ENCODE measurements around the gene TMEM132C. TPM values are rescaled to one million over a fixed set of nuclear protein-coding genes. Genes with fewer than 3 reads are reported as not detected.
A peak's percentile ranks its signal among the peaks of the same experiment; 100 is the strongest.

Gene TMEM132C
- total RNA-seq, 1 donor from 2014 or later, result 2.2 TPM

DNA sequence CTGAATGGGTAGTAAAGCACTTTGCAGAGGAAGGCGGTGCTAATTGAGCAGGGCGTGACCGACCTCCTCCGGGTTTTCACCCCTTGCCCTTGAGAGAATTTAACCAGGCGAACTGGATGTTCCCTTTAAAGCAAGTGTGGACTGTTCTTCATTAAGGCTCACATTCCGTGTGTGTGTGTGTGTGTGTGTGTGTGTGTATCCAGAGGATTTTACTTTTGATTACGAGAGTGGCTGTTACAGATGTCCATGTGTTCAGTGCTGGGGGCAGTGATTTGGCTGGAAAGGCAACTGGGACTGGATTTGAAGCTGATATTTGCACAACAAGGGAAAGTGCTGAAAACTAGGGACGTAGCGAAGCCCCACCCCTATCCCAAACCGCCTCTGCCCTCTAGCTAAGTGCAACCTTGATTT lies 2.2 kb downstream of the TMEM132C start:
- DNase-seq, result no peak
- intact Hi-C loops (cut with DNase I), result no loop called here
- ATAC-seq (ENCODE audit: poor library complexity), result peak; percentile 60

DNA sequence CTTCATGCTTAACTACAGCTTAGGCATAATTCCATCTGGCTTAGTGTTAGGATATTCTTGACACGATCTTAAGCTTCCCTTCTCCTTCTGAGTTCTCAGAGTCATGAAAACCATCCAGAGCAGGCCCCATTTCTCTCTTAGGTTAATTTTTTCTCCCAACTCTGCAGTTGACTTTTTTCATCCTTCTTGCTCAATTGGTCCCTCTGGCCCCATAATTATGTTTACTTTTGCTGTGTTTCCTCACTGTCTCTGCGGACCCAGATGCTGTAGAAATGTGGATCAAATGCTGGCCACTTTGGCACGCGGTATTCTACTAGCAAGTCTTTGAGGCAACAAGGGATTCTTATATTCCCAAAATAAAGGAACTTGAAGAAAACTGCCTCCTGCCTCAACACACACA lies 9.5 kb downstream of the TMEM132C start:
- intact Hi-C loops (cut with DNase I), result no loop called here
- ATAC-seq (ENCODE audit: poor library complexity) (peak; percentile 79), DNase-seq (peak; percentile 53)

DNA sequence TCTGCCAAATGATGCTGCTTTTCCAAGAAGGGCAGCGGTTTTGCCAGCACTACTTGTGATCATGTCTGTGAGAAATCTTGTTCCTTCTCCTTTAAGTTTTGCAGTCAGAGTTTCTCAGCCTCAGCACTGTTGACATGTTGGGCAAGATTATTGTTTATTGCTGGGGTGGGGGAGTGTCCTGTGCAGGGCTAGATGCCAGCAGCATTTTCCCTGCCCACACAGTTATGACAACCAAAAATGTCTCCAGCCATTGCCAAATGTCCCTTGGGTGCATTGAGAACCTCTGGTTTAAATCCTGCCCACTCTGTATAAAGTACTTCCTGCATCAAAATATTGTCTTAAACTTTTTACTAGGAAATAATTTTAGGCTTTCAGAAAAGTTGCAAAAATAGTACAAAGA lies 20.0 kb downstream of the TMEM132C start:
- ATAC-seq (ENCODE audit: poor library complexity), result peak; percentile 51
- DNase-seq, result peak; percentile 44
- intact Hi-C loops (cut with DNase I), result no loop called here

DNA sequence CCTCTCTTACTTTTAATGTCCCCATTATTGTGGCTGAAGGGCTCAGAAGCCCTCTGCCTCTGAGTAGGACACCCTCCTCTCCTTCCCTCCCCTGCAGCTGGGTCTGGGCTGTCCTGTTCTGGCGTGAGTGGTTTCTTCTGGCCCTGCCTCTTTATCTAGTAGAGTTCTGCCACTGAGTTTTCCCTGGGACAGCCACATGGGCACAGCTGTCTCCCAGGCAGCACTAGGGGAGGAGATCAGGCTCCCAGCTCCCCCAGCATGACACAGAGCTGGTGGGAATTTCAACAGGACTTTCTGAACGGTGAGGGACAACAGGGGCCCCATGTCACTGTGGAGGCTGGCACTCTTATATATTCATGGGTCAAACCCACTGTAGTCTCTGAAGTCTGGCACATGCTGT lies 21.4 kb downstream of the TMEM132C start:
- no peak for ATAC-seq (ENCODE audit: poor library complexity)
- DNase-seq, result no peak
- intact Hi-C loops (cut with DNase I), result no loop called here

DNA sequence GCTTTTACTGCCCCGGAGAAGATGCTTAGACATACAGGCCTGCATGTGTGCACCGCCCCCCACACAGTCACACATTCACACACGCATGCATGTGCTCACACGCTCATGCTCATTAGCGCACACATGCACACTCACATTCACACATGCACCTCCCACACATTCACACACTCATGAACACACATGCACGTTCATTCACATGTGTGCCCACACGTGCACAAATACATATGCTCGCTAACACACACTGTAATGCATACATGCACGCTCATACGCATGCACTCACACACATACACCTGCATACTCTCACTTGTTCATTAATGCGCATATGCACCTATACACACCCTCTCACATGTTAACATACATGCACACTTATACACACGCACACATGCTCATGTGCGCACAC lies 21.9 kb downstream of the TMEM132C start:
- no peak for DNase-seq
- intact Hi-C loops (cut with DNase I), result no loop called here

DNA sequence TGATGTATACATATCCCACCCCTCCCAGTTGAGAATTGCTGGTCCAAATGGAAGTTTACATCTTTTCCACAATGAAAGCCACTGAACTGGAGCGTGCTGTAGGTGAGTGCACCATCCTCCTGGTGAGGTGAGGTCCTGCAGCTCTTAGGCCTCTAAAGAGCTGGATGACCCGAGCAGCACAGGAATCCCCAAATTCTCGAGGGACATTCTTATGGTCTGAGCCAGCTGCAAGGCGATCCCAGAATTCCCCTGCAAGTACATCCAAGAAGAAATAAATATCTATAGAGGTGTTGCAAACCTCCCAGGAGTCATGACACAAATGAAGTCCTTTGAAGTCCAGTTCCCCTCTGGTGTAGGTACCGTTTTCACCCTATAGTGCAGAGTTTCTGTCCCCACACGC lies 24.0 kb downstream of the TMEM132C start:
- intact Hi-C loops (cut with DNase I), result no loop called here
- ATAC-seq (ENCODE audit: poor library complexity) (no peak), DNase-seq (no peak)

More for the DNA sequence above, 21.9 kb downstream of the TMEM132C start:
- ATAC-seq (ENCODE audit: poor library complexity), result no peak

DNA sequence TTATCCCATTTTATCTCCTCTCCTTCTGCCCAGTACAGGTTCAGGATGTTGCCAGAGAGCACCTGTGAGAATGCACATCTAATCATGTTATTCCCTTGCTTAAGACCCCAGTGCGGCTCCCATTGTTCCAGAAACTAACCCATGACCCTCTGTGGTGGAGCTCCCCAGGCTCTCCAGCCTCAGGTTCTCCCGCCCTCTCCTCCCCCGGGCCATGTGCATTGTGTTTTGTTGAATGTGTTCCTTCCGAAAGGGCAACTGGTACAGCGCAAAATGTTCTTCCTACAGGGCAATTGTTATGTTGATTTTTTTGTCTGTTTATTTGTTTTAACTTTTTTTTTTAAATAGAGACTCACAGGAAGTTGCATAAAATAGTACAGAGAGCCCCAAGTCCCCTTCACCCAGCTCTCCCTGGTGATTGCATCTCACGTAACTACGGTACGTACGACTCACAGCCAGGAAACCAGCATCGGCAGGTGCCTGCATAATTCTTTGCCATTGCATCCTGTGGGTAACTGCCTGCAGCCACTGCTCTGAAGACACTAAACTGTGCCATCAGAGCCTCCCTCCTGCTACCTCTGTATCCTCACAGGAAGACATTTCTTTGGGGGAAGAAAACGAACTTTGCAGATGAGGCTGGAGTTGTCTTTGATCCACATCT lies 31.2 kb downstream of the TMEM132C start:
- intact Hi-C loops (cut with DNase I), result no loop called here
- ATAC-seq (ENCODE audit: poor library complexity) (no peak), DNase-seq (no peak)

DNA sequence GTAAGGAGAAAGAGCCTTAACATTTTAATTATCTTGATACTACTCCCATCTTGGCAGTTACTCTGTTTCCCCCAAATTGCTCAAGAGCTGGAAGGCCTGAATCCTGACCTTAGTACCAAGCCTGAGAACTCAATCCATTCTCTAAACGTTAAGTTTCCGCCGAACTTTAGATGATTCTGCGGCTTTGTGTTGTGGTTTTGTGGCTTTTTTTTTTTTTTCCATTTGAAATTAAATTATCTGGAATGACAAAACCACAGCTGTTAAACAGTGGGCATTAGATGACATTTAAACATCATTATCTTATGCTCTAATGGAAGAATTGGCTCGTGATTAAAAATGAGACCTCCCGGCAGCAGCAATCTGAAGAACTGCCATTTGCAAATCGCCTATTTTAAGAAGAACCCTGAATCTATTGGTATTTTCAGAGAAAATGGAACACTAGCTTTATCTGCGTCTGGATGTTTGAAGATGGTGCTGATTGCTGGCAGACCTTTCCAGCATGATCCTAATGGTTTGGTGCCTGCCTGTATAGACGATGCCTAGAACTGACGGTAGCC lies 38.4 kb downstream of the TMEM132C start:
- ATAC-seq (ENCODE audit: poor library complexity) (no peak), DNase-seq (no peak)
- intact Hi-C loops (cut with DNase I), result no loop called here

DNA sequence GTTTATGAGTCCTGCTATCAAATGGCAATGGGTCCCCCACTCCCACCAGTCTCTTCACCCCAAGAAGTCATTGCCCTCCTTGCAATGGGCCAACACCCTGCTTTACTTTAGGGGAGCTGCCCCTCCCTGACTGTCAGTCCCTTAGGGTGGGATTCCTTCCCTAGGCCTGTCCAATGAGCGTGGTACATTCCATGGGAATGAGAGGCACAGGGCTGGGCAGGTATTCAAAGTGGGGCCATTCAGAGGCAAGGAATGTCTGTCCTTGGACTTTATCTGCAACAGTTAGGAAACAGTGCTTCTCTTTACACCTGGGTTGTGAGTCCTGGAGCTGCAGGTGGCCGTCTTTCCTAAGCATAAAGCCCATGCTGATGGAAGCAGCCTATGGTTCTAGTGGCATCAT lies 40.8 kb downstream of the TMEM132C start:
- intact Hi-C loops (cut with DNase I), result no loop called here
- DNase-seq (no peak), ATAC-seq (ENCODE audit: poor library complexity) (no peak)

DNA sequence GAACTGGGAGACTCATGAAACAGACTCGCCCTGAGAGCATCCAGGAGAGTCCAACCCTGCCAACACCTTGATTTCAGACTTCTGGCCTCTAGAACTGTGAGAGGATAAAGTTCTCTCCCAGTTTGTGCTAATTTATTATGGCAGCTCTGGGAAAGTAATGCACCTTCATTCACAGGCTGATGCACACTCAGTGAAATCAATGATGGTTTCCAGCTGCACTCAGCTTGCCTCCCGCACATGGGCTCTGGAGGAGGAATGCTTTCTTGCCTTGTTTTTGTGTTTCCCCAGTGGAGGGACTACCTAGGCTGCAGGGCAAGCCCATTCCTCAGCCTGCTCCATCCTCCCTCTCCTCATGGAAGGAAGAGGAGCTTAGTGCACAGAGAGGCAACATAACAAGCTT lies 45.7 kb downstream of the TMEM132C start:
- no peak for ATAC-seq (ENCODE audit: poor library complexity)
- DNase-seq, result no peak
- intact Hi-C loops (cut with DNase I), result no loop called here

DNA sequence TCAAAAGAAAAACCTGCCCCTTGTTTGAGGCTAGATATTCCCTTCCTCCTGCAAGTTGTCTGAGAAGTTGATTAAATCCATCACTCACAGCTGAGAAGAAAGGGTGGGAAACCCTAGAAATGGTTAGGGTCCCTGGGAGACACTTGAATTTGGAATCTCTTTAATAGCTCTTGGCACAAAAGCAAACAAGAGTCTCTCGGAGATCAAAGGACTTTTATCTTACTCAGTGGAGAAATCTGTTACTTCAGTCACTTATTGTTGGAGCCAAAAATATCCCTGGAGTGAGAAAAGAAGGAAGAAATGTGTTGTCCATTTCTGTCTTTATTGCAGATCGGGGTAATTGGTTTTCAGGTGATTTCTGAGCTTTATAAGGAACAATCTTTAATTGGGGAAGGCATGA lies 47.0 kb downstream of the TMEM132C start:
- ATAC-seq (ENCODE audit: poor library complexity) (no peak), DNase-seq (no peak)
- intact Hi-C loops (cut with DNase I), result no loop called here

DNA sequence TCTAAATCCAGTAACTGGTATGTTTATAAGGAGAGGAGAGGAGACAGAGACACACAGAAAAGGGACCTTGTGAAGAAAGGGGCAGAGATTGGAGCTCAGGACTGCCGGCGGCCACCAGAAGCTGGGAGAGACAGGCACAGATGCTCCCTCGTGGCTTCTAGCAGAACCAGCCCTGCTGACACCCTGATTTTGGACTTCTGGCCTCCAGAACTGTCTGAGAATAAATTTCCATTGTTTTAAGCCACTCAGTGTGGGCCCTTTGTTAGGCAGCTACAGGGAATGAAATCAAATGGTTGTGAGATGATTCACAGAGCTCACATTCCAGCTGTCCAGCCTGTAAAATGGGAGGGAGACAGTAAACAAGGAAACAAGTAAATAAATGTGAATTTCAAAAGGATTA lies 47.6 kb downstream of the TMEM132C start:
- ATAC-seq (ENCODE audit: poor library complexity) (no peak), DNase-seq (no peak)
- intact Hi-C loops (cut with DNase I), result no loop called here

DNA sequence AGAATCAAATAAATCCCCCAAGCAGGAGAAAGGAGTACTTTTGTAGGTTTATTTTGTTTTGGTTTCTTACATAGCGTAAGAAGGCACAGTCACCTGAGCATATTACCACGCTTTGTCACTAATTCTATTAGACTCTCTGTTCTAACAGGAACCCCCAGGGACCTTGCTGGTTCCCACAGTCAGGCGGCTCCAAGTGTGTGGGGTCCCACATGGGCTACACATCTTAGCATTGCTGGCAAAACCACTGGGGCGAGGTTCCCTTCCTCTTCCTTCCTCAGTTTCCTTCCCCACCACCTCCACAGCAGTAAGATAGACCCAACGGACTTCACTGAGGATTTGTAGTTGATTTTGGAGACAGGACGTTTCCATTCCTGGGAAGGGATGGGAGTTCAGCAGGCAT lies 49.1 kb downstream of the TMEM132C start:
- DNase-seq (no peak), ATAC-seq (ENCODE audit: poor library complexity) (no peak)
- intact Hi-C loops (cut with DNase I), result no loop called here

DNA sequence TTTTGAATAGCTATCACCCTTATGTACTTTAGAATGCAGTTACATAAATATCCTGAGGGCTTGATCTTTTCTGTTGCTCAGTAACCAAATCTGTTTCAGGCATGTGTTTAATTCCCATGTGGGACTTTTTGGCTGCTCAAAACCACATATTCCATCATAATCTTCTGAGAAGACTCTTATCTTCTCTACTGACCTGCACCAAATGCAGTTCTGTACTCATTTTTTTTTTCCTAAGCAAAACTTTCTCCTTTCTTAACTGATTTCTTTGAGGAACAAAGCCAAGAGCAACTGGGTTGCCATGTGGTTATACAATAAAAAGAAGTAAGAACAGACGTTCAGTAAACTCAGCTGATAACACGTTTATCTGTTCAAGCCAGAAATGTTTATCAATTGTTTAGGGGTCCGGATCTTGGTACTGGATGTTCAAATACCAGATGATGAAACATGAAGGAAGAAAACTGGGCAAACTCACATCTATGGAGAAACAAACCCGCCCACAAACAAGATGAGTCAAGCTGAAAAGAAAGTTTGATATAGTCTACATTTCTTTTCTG lies 50.1 kb downstream of the TMEM132C start:
- ATAC-seq (ENCODE audit: poor library complexity) (peak; percentile 82), DNase-seq (no peak)
- intact Hi-C loops (cut with DNase I), result no loop called here

DNA sequence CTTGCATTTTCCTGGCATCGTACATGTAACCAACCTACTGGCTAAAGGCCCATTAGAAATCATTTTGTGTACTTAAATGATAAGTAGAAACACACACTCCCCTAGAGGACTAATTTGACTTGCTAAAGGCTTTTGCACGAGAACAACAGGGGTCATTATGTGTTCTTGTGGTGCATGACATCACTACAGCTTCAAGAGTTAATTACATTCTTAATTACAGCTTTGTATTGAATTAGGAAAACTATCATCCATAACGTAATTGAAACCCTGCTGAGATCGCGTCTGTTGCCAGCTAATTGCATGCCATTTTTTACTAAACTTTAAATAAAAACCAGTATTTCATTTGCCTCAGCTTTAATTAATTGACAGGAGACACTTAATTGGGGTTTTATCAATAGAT lies 51.4 kb downstream of the TMEM132C start:
- intact Hi-C loops (cut with DNase I), result no loop called here
- no peak for DNase-seq
- ATAC-seq (ENCODE audit: poor library complexity), result peak; percentile 28

DNA sequence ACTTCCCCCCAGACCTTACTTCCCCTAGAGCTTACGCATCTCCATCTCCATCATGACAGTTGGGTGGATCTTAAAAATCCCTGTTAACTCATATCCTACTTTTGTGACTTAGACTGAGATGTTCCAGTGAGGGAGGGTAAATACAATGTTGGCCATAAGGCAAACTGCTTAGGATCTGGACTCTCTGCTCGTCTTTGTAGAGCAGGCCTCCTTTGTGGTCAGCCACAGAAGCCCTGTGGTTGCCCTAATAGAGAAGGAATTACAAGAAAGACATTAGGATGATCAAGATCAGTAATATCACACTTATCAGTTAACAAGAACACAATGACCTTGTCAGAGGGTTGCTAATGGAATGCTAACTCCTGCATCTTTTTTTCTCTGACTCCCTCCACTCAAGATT lies 52.0 kb downstream of the TMEM132C start:
- no peak for ATAC-seq (ENCODE audit: poor library complexity)
- intact Hi-C loops (cut with DNase I), result no loop called here
- DNase-seq, result no peak

DNA sequence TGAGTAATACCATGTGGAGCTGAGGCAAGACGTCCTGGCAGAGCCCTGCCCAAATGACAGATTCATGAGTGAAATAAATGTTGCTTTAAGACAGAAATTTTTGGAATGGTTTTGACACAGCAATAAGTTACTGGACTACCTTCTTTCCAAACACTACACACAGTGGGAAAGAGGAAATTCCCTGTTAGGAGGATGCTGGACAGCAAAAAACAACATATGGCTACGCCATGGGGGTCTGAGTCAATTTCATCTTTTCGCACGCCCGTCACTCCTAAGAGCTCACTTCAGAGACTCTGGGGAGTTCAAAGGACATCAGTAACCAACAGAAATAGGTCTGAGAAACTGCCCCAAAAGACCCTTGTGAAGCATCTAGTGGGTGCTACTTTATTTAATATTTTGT lies 55.4 kb downstream of the TMEM132C start:
- DNase-seq (no peak), ATAC-seq (ENCODE audit: poor library complexity) (no peak)
- intact Hi-C loops (cut with DNase I), result no loop called here

DNA sequence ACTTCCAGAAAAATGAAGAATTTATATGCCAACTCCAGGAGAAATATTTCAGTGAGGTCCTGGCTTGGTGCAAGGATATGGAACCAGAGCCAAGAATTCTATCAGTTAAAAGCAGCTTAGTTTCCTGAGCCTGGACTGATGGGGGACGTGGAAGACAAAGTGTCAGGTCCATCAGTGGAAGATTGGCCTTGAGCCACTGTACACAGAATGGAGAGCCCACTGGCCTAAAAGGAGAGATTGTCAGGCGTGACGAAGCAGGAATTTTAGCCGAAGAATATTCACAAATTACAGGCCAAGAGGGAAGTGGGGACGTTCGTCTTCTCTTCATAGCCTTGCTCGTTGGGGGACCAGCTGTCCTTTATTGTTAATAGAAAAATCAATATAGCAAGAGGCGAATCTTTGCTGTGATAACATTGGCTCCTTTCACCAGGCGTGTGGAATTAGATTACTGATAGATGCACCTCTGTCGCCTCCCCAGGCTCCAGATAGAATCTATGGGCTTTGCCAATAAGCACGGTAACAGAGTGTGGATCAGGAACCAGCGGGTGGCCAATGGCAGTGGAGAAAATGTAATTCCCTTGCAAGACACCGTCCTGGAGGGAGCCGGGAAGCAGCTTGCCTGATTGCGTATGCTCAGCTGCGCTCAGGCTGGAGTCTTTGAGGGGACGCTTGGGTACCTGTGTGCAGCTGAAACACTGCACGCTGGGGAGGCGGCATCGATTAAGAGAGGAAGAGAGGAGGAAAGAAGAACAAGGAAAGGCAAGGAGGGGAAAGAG lies 56.4 kb downstream of the TMEM132C start:
- DNase-seq, result no peak
- no peak for ATAC-seq (ENCODE audit: poor library complexity)
- intact Hi-C loops (cut with DNase I), result no loop called here

DNA sequence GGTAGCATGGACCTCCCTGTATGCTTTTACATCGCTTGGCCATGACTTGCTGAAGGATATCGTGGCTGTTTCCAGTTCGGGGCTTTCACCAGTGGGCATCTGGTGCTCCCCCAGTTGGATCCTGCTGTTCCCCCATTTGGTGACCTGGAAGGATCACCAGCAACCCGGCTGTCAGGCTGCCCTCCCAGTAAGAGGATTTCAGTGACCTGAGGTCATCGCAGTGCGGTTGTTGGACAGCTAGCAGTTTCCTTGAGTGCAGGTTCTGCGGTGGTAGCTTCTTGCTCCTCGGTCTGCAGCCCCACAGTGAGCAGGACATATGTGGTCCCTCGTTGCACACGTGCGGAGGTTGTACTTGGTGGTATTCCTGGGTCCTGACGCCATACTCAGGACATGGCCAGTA lies 58.7 kb downstream of the TMEM132C start:
- DNase-seq (no peak), ATAC-seq (ENCODE audit: poor library complexity) (no peak)
- intact Hi-C loops (cut with DNase I), result no loop called here

DNA sequence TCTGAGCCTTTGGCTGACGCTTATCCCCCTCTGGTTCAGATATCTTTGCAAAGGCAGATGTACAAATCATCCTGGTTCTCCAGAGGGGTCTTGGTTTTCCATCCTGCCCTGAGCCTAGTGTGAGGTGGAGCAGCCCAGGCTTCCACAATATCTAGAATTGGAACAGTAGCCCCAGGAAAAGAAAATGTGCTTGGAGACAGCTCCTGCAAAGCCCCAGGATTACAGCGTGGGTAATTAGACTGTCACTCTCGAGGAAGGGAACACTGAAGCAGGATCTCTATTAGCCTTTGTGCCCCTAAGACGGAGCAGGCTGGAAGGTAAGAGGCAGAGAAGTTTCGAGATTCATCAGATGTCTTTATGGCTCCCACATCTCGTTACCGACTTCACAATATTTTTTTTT lies 59.4 kb downstream of the TMEM132C start:
- ATAC-seq (ENCODE audit: poor library complexity), result no peak
- intact Hi-C loops (cut with DNase I), result no loop called here
- DNase-seq, result no peak

Data from Right ventricle myocardium superior (tissue), 1 donor.